ENCODE data around the gene CRTC3.
"Not testable (repeated sequence)": the region's sequence is repeated elsewhere in the genome, so short reads cannot be mapped to it uniquely, and the experiment has no call there.

DNA sequence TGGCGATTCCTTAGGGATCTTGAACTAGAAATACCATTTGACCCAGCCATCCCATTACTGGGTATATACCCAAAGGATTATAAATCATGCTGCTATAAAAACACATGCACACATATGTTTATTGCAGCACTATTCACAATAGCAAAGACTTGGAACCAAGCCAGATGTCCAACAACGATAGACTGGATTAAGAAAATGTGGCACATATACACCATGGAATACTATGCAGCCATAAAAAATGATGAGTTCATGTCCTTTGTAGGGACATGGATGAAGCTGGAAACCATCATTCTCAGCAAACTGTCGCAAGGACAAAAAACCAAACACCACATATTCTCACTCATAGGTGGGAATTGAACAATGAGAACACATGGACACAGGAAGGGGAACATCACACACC, 107.3 kb downstream of the CRTC3 start:
- TF ChIP-seq, protein P1, sequence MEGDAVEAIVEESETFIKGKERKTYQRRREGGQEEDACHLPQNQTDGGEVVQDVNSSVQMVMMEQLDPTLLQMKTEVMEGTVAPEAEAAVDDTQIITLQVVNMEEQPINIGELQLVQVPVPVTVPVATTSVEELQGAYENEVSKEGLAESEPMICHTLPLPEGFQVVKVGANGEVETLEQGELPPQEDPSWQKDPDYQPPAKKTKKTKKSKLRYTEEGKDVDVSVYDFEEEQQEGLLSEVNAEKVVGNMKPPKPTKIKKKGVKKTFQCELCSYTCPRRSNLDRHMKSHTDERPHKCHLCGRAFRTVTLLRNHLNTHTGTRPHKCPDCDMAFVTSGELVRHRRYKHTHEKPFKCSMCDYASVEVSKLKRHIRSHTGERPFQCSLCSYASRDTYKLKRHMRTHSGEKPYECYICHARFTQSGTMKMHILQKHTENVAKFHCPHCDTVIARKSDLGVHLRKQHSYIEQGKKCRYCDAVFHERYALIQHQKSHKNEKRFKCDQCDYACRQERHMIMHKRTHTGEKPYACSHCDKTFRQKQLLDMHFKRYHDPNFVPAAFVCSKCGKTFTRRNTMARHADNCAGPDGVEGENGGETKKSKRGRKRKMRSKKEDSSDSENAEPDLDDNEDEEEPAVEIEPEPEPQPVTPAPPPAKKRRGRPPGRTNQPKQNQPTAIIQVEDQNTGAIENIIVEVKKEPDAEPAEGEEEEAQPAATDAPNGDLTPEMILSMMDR (conservative IDR thresholded peaks at IDR 0.05; ENCODE audit: low read depth, low read length) = not testable (repeated sequence)
- TF ChIP-seq EZH2 (IDR thresholded peaks at IDR 0.05; ENCODE audit: borderline replicate concordance, low read depth, low read length, poor library complexity, severe bottlenecking) = not testable (repeated sequence)

All from A673 (cell line).